Osteocyte (in vitro differentiated cells): Measurements from ENCODE around the gene CD226. TPM values are rescaled to one million over a fixed set of nuclear protein-coding genes. Genes with fewer than 3 reads are reported as not detected.
"Not testable (repeated sequence)": the region's sequence is repeated elsewhere in the genome, so short reads cannot be mapped to it uniquely, and the experiment has no call there.

Experiments used
- DNase-seq: peaks from one replicate; pipeline ENCODE4 v3.0.0; 2021; ENCODE audit warnings: mixed read lengths; ENCODE audit not compliant: unreplicated experiment; ENCODE audit errors: extremely low spot score
- H3K27ac Mint-ChIP-seq: one replicate; pipeline ENCODE4 v1.8.0; 2021; ENCODE audit warnings: mild to moderate bottlenecking, mixed read lengths; ENCODE audit not compliant: unreplicated experiment
- H3K27me3 Mint-ChIP-seq: one replicate; pipeline ENCODE4 v1.8.0; 2021; ENCODE audit warnings: mixed read lengths; ENCODE audit not compliant: unreplicated experiment
- H3K36me3 Mint-ChIP-seq: one replicate; pipeline ENCODE4 v1.8.0; 2021; ENCODE audit warnings: mixed read lengths; ENCODE audit not compliant: unreplicated experiment
- H3K4me1 Mint-ChIP-seq: one replicate; pipeline ENCODE4 v1.8.0; 2021; ENCODE audit warnings: mixed read lengths; ENCODE audit not compliant: unreplicated experiment
- H3K4me3 Mint-ChIP-seq: one replicate; pipeline ENCODE4 v1.8.0; 2021; ENCODE audit warnings: mild to moderate bottlenecking, moderate library complexity, mixed read lengths; ENCODE audit not compliant: unreplicated experiment
- H3K9me3 Mint-ChIP-seq: one replicate; pipeline ENCODE4 v1.8.0; 2021; ENCODE audit warnings: mixed read lengths; ENCODE audit not compliant: unreplicated experiment
- total RNA-seq: library from RNA; stranded (reverse); gene quantifications from 2 replicates; pipeline ENCODE4 v1.2.1, GENCODE V29; 2021
- TF ChIP-seq, protein P1 (sequence below): fragments of 200-600 bp; sonication (generic); IDR thresholded peaks from 2 replicates; pipeline ENCODE4 v1.5.0; 2021; ENCODE audit warnings: antibody characterized with exemption, mild to moderate bottlenecking, moderate library complexity

CD226 gene
- total RNA-seq, 1 donor from 2014 or later, result 0.46 TPM

DNA sequence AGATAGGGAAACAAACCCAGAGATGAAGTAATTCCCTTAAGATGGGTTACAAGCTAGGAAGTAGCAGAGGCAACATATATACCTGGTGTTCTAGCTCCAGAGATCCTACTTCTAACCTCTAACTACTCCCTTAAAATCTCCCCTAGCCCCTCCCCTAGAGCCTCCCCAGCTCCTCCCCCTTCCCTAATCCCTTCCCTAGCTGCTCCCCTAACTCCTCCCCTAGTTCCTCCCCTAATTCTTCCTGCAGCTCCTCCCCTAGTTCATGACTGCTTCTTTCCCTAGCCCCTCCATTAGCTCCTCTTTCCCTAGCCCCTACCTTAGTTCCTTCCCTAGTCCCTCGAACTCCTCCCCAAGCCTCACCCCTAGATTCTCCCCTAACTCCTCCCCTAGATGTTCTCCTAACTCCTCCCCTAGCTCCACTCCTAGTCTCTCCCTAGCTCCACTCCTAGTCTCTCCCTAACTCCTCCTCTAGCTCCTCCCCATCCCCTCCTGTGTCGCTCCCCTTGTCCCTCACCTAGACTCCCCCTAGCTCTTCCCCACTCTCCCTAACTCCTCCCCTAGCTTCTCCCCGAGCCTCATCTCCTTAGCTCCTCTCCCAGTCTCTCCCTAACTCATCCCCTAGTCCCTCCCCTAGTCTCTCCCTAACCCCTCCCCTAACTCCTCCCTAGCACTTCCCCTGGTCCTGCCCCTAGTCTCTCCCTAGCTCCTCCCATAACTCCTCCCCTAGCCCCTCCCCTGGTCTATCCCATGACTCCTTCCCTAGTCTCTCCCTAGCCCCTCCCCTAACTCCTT, 108.9 kb downstream of the CD226 start:
- TF ChIP-seq, protein P1, sequence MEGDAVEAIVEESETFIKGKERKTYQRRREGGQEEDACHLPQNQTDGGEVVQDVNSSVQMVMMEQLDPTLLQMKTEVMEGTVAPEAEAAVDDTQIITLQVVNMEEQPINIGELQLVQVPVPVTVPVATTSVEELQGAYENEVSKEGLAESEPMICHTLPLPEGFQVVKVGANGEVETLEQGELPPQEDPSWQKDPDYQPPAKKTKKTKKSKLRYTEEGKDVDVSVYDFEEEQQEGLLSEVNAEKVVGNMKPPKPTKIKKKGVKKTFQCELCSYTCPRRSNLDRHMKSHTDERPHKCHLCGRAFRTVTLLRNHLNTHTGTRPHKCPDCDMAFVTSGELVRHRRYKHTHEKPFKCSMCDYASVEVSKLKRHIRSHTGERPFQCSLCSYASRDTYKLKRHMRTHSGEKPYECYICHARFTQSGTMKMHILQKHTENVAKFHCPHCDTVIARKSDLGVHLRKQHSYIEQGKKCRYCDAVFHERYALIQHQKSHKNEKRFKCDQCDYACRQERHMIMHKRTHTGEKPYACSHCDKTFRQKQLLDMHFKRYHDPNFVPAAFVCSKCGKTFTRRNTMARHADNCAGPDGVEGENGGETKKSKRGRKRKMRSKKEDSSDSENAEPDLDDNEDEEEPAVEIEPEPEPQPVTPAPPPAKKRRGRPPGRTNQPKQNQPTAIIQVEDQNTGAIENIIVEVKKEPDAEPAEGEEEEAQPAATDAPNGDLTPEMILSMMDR, result no peak
- peaks cover 3% of the 10 kb centered on the region for H3K4me1 Mint-ChIP-seq
- peaks cover 3% of the 10 kb centered on the region for H3K9me3 Mint-ChIP-seq
- no peaks in the 10 kb centered on the region for H3K27me3 Mint-ChIP-seq
- H3K4me3 Mint-ChIP-seq, result no peak overlapping the region
- no peak overlapping the region for H3K27ac Mint-ChIP-seq
- H3K36me3 Mint-ChIP-seq, result no peaks in the 10 kb centered on the region
- no peak for DNase-seq

- H3K4me3 Mint-ChIP-seq, result no peak overlapping the region
- TF ChIP-seq, protein P1, result no peak
- H3K36me3 Mint-ChIP-seq, result no peaks in the 10 kb centered on the region
- peaks cover 3% of the 10 kb centered on the region for H3K4me1 Mint-ChIP-seq
- H3K9me3 Mint-ChIP-seq, result peaks cover 3% of the 10 kb centered on the region
- DNase-seq, result no peak
- H3K27ac Mint-ChIP-seq, result no peak overlapping the region
- H3K27me3 Mint-ChIP-seq, result no peaks in the 10 kb centered on the region
Observed at GRCh38 chr18:69838003-69838402, 109.7 kb downstream of the CD226 start.

DNA sequence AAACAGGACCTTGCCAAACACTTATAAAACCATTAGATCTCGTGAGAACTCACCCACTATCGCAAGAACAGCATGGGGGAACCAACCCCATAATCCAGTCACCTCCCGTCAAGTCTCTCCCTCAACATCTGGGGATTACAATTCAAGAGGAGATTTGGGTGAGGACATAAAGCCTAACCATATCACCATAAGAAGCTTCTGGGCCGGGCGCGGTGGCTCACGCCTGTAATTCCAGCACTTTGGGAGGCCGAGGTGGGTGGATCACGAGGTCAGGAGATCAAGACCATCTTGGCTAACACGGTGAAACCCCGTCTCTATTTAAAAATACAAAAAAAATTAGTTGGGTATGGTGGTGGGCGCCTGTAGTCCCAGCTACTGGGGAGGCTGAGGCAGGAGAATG, 112.7 kb downstream of the CD226 start:
- H3K36me3 Mint-ChIP-seq, H3K4me1 Mint-ChIP-seq, H3K27ac Mint-ChIP-seq, DNase-seq, H3K4me3 Mint-ChIP-seq, H3K9me3 Mint-ChIP-seq, H3K27me3 Mint-ChIP-seq: not testable (repeated sequence)

- H3K36me3 Mint-ChIP-seq, result no peaks in the 10 kb centered on the region
- TF ChIP-seq, protein P1, result no peak
- H3K4me1 Mint-ChIP-seq, result no peaks in the 10 kb centered on the region
- DNase-seq, result no peak
- H3K27me3 Mint-ChIP-seq, result no peaks in the 10 kb centered on the region
- no peaks in the 10 kb centered on the region for H3K9me3 Mint-ChIP-seq
- H3K27ac Mint-ChIP-seq, result no peak overlapping the region
- no peak overlapping the region for H3K4me3 Mint-ChIP-seq
Observed at GRCh38 chr18:69830189-69830588, 117.5 kb downstream of the CD226 start.

GRCh38 chr18:69820538-69820937, 127.1 kb downstream of the CD226 start:
- DNase-seq, result no peak
- Mint-ChIP-seq H3K4me3 (no peak overlapping the region), H3K27ac (no peak overlapping the region), H3K27me3 (no peaks in the 10 kb centered on the region), H3K36me3 (no peaks in the 10 kb centered on the region), H3K4me1 (peaks cover 14% of the 10 kb centered on the region), H3K9me3 (peaks cover 9% of the 10 kb centered on the region)
- TF ChIP-seq, protein P1, result no peak
